HepG2 (cell line): ENCODE measurements around the gene ZNF396. TPM values are rescaled to one million over a fixed set of nuclear protein-coding genes. Genes with fewer than 3 reads are reported as not detected.

Experiments used
- ATAC-seq: fragments of 200-7000 bp; cut with Tn5 transposase; 3 replicates; pipeline ENCODE4 v1.9.1; 2020; ENCODE audit warnings: mild to moderate bottlenecking, moderate library complexity
- BruUV-seq: library from RNA; stranded (reverse); fragments of 400-500 nt; replicated peaks from 2 replicates; lab custom pipeline; 2021; lab: Mats Ljungman, UMichigan
- CTCF ChIA-PET: fragments of 300-600 bp; formaldehyde crosslinking; extraction: SDS; loops from one replicate; lab custom pipeline; 2021; ENCODE audit warnings: low total read pairs, inconsistent platforms, low intra/inter-chr PET ratio; lab: Yijun Ruan, JAX
- POLR2A ChIA-PET: fragments of 350-600 bp; sonication (Branson Sonifier 250); formaldehyde crosslinking; loops from one replicate; lab custom pipeline; 2020; ENCODE audit warnings: antibody characterized with exemption, inconsistent platforms; lab: Yijun Ruan, JAX
- DNase-seq: peaks from one replicate; pipeline ENCODE4 v3.0.0-alpha.2; 2015; ENCODE audit warnings: low spot score
- FAIRE-seq: peaks from 3 replicates; lab custom pipeline; 2011; peaks lifted over from hg19 to GRCh38; lab: Jason Lieb, UNC
- H2AFZ ChIP-seq: one replicate; pipeline ENCODE4 v1.6.1; 2011; ENCODE audit warnings: low read length, inconsistent platforms
- H3K27ac ChIP-seq: fragments of 300-600 bp; 3 replicates; pipeline ENCODE4 v1.8.0; 2011; ENCODE audit warnings: mixed run types, mild to moderate bottlenecking, mixed read lengths, low read length, inconsistent platforms; ENCODE audit not compliant: insufficient read depth; ENCODE audit errors: extremely low read length
- H3K27me3 ChIP-seq, 2 experiments: fragments of 200-600 bp in 1 of 2; 2 replicates in 1 of 2; 3 replicates in 1 of 2; pipeline versions ENCODE4 v1.6.0 to v1.8.0; 2011; ENCODE audit warnings: low read length in 2 of 2, mild to moderate bottlenecking in 2 of 2, moderate library complexity in 2 of 2, inconsistent platforms in 1 of 2; ENCODE audit not compliant: insufficient read depth in 2 of 2, control insufficient read depth in 1 of 2
- H3K36me3 ChIP-seq, 2 experiments: fragments of 200-600 bp in 1 of 2; replicated peaks in 1 of 2; 2 replicates in 1 of 2; 3 replicates in 1 of 2; pipeline versions ENCODE4 v1.5.1 to v1.8.0; 2011; ENCODE audit warnings: low read length in 2 of 2, inconsistent platforms in 1 of 2; ENCODE audit not compliant: insufficient read depth in 2 of 2, control insufficient read depth in 1 of 2
- H3K4me1 ChIP-seq: 2 replicates; pipeline ENCODE4 v1.5.1; 2012; ENCODE audit warnings: low read length, inconsistent platforms; ENCODE audit not compliant: insufficient read depth
- H3K4me2 ChIP-seq: 2 replicates; pipeline ENCODE4 v1.6.0; 2011; ENCODE audit warnings: low read depth, low read length, inconsistent platforms
- H3K4me3 ChIP-seq, 3 experiments: fragments of 200-600 bp in 1 of 3; sonication (generic), shearing (Covaris generic) in 1 of 3; replicated peaks in 1 of 3; 2 replicates each; pipeline ENCODE4 v1.5.1; 2011 to 2016; ENCODE audit warnings: low read length in 3 of 3, inconsistent platforms in 2 of 3, low read depth in 2 of 3, mild to moderate bottlenecking in 2 of 3, control low read depth in 1 of 3, mixed read lengths in 1 of 3; ENCODE audit not compliant: insufficient read depth in 1 of 3
- H3K79me2 ChIP-seq: one replicate; pipeline ENCODE4 v1.6.1; 2011; ENCODE audit warnings: low read length, inconsistent platforms; ENCODE audit not compliant: insufficient read depth
- H3K9ac ChIP-seq: 2 replicates; pipeline ENCODE4 v1.6.0; 2011; ENCODE audit warnings: mild to moderate bottlenecking, low read depth, low read length, inconsistent platforms; ENCODE audit not compliant: insufficient read depth
- H3K9me3 ChIP-seq: 2 replicates; pipeline ENCODE4 v1.5.1; 2012; ENCODE audit warnings: mild to moderate bottlenecking, low read length
- H4K20me1 ChIP-seq: 2 replicates; pipeline ENCODE4 v1.6.0; 2011; ENCODE audit warnings: inconsistent platforms, mild to moderate bottlenecking, low read length, moderate library complexity; ENCODE audit not compliant: insufficient read depth
- ATAD3A ChIP-seq: sonication (generic); formaldehyde crosslinking; IDR thresholded peaks from 2 replicates; pipeline ENCODE4 v1.4.0; 2020; ENCODE audit warnings: missing genetic modification reagents
- ATM ChIP-seq: fragments of 450-650 bp; IDR thresholded peaks from 2 replicates; pipeline ENCODE4 v1.7.1; 2017; ENCODE audit warnings: mild to moderate bottlenecking, borderline replicate concordance
- CBX5 ChIP-seq: sonication (generic); formaldehyde crosslinking; IDR thresholded peaks from 2 replicates; pipeline ENCODE4 v1.4.0; 2020; ENCODE audit warnings: missing genetic modification reagents, borderline replicate concordance
- KDM2A ChIP-seq: sonication (generic); formaldehyde crosslinking; IDR thresholded peaks from 2 replicates; pipeline ENCODE4 v1.4.0; 2020; ENCODE audit warnings: low read depth, missing genetic modification reagents, borderline replicate concordance
- NFE2 ChIP-seq: sonication (generic); formaldehyde crosslinking; IDR thresholded peaks from 2 replicates; pipeline ENCODE4 v1.4.0; 2020; ENCODE audit warnings: missing genetic modification reagents
- PTBP1 ChIP-seq: fragments of 200-400 bp; formaldehyde crosslinking; IDR thresholded peaks from 2 replicates; pipeline ENCODE4 v1.6.1; 2018; ENCODE audit warnings: low read length, low read depth; ENCODE audit not compliant: poor library complexity, severe bottlenecking
- RAD21 ChIP-seq: fragments of 450-650 bp; formaldehyde crosslinking; IDR thresholded peaks from 2 replicates; pipeline ENCODE4 v1.5.0; 2020; ENCODE audit warnings: mild to moderate bottlenecking
- RBM39 ChIP-seq: fragments of 200-400 bp; formaldehyde crosslinking; IDR thresholded peaks from one replicate; pipeline ENCODE4 v1.6.1; 2018; ENCODE audit warnings: antibody characterized with exemption, mild to moderate bottlenecking, low read depth, low read length; ENCODE audit not compliant: poor library complexity, severe bottlenecking
- TCF12 ChIP-seq, 2 experiments: fragments of 450-650 bp in 1 of 2; sonication (generic) in 1 of 2; formaldehyde crosslinking in 1 of 2; IDR thresholded peaks; 2 replicates each; pipeline versions ENCODE4 v1.6.1 to v1.8.0; 2017 to 2022; ENCODE audit warnings: antibody characterized with exemption in 1 of 2, mild to moderate bottlenecking in 1 of 2, missing genetic modification reagents in 1 of 2, moderate library complexity in 1 of 2
- ZNF317 ChIP-seq: sonication (generic); formaldehyde crosslinking; IDR thresholded peaks from 2 replicates; pipeline ENCODE4 v1.5.0; 2020; ENCODE audit warnings: mild to moderate bottlenecking, missing genetic modification reagents
- ZNF468 ChIP-seq: sonication (generic); formaldehyde crosslinking; IDR thresholded peaks from 2 replicates; pipeline ENCODE4 v1.8.0; 2022; ENCODE audit warnings: mild to moderate bottlenecking, moderate library complexity, missing genetic modification reagents
- ZSCAN29 ChIP-seq: sonication (generic); formaldehyde crosslinking; conservative IDR thresholded peaks from 2 replicates; pipeline ENCODE4 v1.4.0; 2020; ENCODE audit warnings: mild to moderate bottlenecking, missing genetic modification reagents
- WGBS: methylation state at CpG from one replicate; pipeline ENCODE4 v1.1.6; 2017; ENCODE audit warnings: low lambda C conversion rate; 5-methylcytosine and 5-hydroxymethylcytosine counted together
- in situ Hi-C: cut with HindIII; loops from 2 replicates; pipeline ENCODE4 v1.10.0; 2017; ENCODE audit warnings: low pct_unique_long_range_greater_than_20kb; ENCODE audit not compliant: extremely low pct_ligation_motif_present
- intact Hi-C: fragments of 100-400 bp; cut with micrococcal nuclease; formaldehyde crosslinking; loops from one replicate; pipeline ENCODE4 v1.10.0; 2022; ENCODE audit not compliant: unreplicated experiment
- polyA plus RNA-seq, 8 experiments: library from polyadenylated mRNA; depleted of rRNA in 3 of 8; stranded (reverse) in 7 of 8; unstranded in 1 of 8; fragments of >200 nt; fragmentation: Illumina TruSeq in 4 of 8; extraction: Trizol in 4 of 8; gene quantifications; 2 replicates each; pipeline versions ENCODE4 v1.2.1 to v1.2.3, GENCODE V29; 2011 to 2016; ENCODE audit warnings: low read depth in 4 of 8, missing spikeins in 1 of 8, mixed read lengths in 1 of 8; ENCODE audit not compliant: insufficient read depth in 1 of 8
- total RNA-seq, 5 experiments: library from RNA; depleted of rRNA; stranded (reverse); fragments of >200 nt; fragmentation: Illumina TruSeq; extraction: Trizol; gene quantifications; 2 replicates each; pipeline ENCODE4 v1.2.3, GENCODE V29; 2016; ENCODE audit warnings: low read depth in 1 of 5
- TF ChIP-seq, protein P1 (sequence below): sonication (generic); formaldehyde crosslinking; IDR thresholded peaks from 2 replicates; pipeline ENCODE4 v1.4.0; 2020; ENCODE audit warnings: mild to moderate bottlenecking, missing genetic modification reagents
- TF ChIP-seq, protein P2 (sequence below): sonication (generic); formaldehyde crosslinking; IDR thresholded peaks from 2 replicates; pipeline ENCODE4 v1.9.0; 2021; ENCODE audit warnings: missing genetic modification reagents, mild to moderate bottlenecking, borderline replicate concordance
- TF ChIP-seq, protein P3 (sequence below): sonication (generic); formaldehyde crosslinking; IDR thresholded peaks from 2 replicates; pipeline ENCODE4 v1.5.1; 2020; ENCODE audit warnings: missing genetic modification reagents, mild to moderate bottlenecking, borderline replicate concordance
- TF ChIP-seq, protein P4 (sequence below): sonication (generic); formaldehyde crosslinking; IDR thresholded peaks from 2 replicates; pipeline ENCODE4 v1.4.0; 2020; ENCODE audit warnings: mild to moderate bottlenecking, missing genetic modification reagents

Gene ZNF396
- total and polyA plus RNA-seq, 2 of the 13 experiments (the other 11 are each of a cell fraction or from before 2014, with no cell fraction given): 0.25 to 0.75 TPM

DNA sequence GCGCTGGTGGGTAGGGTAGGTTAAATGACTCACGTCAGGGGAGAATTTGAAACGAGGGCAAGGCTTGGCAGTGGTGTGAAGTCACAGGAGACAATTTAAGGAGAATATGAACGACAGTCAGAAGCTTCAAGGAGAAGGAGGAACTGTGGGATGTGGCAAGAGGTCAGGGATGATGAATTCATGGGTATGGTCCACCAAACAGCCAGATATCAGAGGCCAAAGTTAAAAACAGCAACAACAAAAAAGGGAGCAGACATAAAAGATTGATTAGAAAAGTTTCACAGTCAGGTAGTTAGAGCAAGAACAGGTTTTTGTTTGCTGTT lies 1.4 kb upstream of the ZNF396 start (continued):
- TF ChIP-seq, protein P1, sequence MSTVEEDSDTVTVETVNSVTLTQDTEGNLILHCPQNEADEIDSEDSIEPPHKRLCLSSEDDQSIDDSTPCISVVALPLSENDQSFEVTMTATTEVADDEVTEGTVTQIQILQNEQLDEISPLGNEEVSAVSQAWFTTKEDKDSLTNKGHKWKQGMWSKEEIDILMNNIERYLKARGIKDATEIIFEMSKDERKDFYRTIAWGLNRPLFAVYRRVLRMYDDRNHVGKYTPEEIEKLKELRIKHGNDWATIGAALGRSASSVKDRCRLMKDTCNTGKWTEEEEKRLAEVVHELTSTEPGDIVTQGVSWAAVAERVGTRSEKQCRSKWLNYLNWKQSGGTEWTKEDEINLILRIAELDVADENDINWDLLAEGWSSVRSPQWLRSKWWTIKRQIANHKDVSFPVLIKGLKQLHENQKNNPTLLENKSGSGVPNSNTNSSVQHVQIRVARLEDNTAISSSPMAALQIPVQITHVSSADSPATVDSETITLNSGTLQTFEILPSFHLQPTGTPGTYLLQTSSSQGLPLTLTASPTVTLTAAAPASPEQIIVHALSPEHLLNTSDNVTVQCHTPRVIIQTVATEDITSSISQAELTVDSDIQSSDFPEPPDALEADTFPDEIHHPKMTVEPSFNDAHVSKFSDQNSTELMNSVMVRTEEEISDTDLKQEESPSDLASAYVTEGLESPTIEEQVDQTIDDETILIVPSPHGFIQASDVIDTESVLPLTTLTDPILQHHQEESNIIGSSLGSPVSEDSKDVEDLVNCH (CRISPR knock-in tag): no peak
- TF ChIP-seq, all 625 proteins: peak for 0

DNA sequence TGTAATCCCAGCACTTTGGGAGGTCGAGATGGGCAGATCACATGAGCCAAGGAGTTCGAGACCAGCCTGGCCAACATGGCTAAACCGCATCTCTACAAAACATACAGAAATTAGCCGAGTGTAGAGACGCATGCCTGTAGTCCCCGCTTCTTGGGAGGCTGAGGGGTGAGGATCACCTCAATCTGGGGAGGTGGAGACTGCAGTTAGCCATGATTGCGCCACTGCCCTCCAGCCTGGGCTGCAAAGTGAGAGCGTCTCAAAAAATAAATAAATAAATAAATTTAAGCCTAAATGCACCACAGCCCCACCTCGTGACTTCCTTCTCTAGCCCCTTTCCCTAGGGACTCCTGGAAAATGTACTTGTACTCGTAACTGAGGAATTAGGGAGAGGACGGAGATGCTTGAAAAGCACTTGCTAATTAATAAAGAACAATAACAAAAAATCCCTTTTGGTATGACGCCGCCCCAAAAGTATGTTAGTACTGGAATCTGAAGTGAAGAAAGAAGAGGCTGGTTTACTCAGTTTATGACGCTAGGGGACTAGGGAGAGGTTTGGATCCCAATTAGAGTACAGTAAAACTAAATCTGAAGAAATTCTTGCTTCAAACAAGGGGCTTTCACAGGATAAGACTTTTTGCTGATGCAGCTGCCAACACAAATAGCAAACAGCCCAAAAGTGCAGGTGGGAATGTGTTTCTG lies 887 bp upstream of the ZNF396 start:
- no peak overlapping the region for H2AFZ ChIP-seq

More for the DNA sequence above, 887 bp upstream of the ZNF396 start:
- Histone ChIP-seq H3K4me3 (no peak overlapping the region; a peak in 1 of 6 replicates), H3K9ac (no peak overlapping the region), H3K9me3 (no peaks in the 10 kb centered on the region), H3K27ac (no peak overlapping the region), H4K20me1 (no peaks in the 10 kb centered on the region), H3K36me3 (no peaks in the 10 kb centered on the region), H3K4me1 (peaks cover 6% of the 10 kb centered on the region; the same call in 1 of the 2 replicates), H3K4me2 (peak overlapping the region; percentile 71), H3K79me2 (no peaks in the 10 kb centered on the region), H3K27me3 (no peaks in the 10 kb centered on the region; a peak in 1 of 5 replicates)
- intact Hi-C loops: no loop called here
- DNase-seq (no peak), ATAC-seq (no peak), FAIRE-seq (no peak)
- POLR2A ChIA-PET: no interaction called here
- 47% methylated on average over 12 of the region's 14 CpGs for WGBS
- CTCF ChIA-PET: no interaction called here
- BruUV-seq: no TSS peak
- in situ Hi-C loops: loop anchor here (25.0 kb wide), 1 partner anchor 584 kb away; the partner anchor contains the start of gene RMP24
- TF ChIP-seq ZNF468: no peak
- no peak for TF ChIP-seq ZSCAN29
- TF ChIP-seq, protein P2, sequence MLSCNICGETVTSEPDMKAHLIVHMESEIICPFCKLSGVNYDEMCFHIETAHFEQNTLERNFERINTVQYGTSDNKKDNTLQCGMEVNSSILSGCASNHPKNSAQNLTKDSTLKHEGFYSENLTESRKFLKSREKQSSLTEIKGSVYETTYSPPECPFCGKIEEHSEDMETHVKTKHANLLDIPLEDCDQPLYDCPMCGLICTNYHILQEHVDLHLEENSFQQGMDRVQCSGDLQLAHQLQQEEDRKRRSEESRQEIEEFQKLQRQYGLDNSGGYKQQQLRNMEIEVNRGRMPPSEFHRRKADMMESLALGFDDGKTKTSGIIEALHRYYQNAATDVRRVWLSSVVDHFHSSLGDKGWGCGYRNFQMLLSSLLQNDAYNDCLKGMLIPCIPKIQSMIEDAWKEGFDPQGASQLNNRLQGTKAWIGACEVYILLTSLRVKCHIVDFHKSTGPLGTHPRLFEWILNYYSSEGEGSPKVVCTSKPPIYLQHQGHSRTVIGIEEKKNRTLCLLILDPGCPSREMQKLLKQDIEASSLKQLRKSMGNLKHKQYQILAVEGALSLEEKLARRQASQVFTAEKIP (CRISPR knock-in tag): no peak
- no peak for TF ChIP-seq KDM2A (CRISPR knock-in tag)
- no peak for TF ChIP-seq RAD21 (CRISPR knock-in tag)
- no peak for TF ChIP-seq ATAD3A (CRISPR knock-in tag)
- TF ChIP-seq ZNF317: no peak
- TF ChIP-seq RBM39: no peak
- no peak for TF ChIP-seq ATM
- no peak for TF ChIP-seq PTBP1
- no peak for TF ChIP-seq CBX5 (CRISPR knock-in tag)
- no peak for TF ChIP-seq NFE2 (CRISPR knock-in tag)
- TF ChIP-seq, protein P3, sequence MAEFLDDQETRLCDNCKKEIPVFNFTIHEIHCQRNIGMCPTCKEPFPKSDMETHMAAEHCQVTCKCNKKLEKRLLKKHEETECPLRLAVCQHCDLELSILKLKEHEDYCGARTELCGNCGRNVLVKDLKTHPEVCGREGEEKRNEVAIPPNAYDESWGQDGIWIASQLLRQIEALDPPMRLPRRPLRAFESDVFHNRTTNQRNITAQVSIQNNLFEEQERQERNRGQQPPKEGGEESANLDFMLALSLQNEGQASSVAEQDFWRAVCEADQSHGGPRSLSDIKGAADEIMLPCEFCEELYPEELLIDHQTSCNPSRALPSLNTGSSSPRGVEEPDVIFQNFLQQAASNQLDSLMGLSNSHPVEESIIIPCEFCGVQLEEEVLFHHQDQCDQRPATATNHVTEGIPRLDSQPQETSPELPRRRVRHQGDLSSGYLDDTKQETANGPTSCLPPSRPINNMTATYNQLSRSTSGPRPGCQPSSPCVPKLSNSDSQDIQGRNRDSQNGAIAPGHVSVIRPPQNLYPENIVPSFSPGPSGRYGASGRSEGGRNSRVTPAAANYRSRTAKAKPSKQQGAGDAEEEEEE (CRISPR knock-in tag): no peak
- TF ChIP-seq, protein P4, sequence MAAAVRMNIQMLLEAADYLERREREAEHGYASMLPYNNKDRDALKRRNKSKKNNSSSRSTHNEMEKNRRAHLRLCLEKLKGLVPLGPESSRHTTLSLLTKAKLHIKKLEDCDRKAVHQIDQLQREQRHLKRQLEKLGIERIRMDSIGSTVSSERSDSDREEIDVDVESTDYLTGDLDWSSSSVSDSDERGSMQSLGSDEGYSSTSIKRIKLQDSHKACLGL (CRISPR knock-in tag): no peak
- TF ChIP-seq TCF12 (IDR thresholded peaks at IDR 0.05): no peak
- no peak for TF ChIP-seq TCF12 (CRISPR knock-in tag; IDR thresholded peaks at IDR 0.05)
